ENCODE results near the gene ADAT3. TPM values are rescaled to one million over a fixed set of nuclear protein-coding genes. Genes with fewer than 3 reads are reported as not detected.
"Not testable (repeated sequence)": the region's sequence is repeated elsewhere in the genome, so short reads cannot be mapped to it uniquely, and the experiment has no call there.

Gene ADAT3
- total RNA-seq, 1 donor from 2014 or later, result 6.1 TPM

DNA sequence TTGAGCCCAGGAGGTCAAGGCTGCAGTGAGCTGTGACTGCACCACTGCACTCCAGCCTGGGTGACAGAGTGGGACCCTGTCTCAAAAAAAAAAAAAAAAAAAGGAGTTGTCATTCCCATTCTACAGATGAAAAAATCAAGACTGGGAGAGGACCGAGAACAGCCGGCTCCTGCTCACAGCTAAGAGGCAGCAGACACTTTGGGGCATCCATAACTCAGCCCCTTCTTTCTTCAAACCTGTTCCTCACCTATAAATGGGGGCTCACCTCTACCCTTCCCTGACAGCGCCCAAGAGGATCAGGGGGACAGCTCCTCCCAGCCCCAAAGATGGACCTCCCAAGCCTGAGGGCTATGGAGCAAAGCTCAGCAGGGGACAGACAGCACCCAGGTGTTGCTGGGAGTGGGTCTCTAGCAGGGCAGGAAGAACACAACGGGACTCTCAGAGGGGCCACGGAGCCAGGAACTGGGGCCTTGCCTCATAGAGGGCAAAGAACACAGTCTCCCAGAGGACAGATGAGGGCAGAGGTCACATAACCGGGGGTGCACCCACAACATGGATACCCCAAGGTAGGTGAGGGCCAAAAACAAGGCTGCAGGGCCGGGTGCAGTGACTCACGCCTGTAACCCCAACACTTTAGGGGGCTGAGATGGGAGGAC lies 38.4 kb upstream of the ADAT3 start:
- DNase-seq (ENCODE audit: low spot score), result no peak

DNA sequence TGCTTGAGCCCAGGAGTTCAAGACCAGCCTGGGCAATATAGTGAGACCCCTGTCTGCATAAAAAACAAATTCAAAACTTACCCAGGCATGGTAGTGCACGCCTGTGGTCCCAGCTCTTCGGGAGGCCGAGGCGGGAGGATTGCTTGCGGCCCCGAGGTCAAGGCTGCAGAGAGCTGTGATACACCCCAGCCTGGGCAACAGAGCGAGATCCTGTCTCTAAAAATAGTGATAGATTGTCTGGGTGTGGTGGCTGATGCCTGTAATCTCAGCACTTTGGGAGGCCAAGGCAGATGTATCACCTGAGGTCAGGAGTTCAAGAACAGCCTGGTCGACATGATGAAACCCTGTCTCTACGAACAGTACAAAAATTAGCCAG lies 37.9 kb upstream of the ADAT3 start:
- DNase-seq (ENCODE audit: low spot score), result no peak

DNA sequence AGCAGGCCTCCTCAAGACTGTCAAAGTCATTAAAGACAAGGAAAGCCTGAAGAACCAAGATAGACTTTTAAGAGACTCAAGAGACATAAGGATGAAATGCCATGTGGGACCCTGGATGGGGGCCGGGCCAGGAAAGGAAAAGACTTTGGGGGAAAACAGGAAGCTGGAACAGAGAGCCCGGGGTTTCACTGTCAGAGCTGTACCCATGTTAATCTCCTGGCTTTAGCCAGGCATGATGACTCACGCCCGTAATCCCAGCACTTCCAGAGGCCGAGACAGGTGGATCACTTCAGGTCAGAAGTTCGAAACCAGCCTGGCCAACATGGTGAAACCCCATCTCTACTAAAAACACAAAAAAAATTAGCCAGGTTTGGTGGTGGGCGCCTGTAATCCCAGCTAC lies 36.2 kb upstream of the ADAT3 start:
- DNase-seq (ENCODE audit: low spot score), result no peak

DNA sequence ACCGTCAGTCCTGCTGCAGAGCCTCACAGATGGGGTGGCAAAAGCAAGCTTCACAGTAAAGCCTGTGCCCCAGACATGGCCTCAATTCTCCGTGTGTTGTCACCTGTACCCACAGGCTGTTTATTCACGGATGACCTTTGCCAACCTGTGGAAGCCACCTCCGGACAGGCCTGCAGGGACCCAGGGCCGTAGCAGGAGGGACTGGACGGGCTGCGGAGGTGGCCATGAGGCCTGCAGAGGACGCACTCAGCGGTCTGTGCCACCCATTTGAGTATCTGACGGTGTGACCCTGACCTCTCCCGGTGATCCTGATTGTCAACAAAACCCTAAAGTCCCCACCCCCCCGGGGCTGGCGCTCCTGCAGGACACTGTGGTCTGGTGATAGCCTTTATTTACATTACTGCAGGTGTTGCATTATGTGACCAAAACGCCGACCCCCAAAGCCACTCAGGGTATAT lies 34.0 kb upstream of the ADAT3 start:
- DNase-seq (ENCODE audit: low spot score), result no peak

DNA sequence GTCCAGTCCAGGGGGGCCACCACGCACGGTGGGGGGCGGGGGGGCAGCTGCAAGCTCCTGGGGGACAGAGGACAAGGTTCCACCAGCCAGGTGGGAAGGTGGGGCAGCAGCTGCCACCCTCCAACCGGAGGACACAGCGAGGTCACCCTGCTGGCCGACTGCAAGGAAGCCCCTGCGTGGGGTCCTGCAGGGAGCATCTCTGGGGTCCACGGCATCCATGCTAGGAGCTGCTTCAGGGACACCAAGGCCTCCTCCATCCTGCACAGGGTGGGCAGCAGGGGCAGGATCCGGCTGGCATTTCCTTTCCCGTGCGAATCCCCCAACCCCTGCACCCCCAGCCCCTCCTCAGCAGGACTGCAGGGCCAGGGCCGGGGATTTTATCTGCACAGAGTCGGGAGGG lies 33.6 kb upstream of the ADAT3 start:
- no peak for DNase-seq (ENCODE audit: low spot score)

DNA sequence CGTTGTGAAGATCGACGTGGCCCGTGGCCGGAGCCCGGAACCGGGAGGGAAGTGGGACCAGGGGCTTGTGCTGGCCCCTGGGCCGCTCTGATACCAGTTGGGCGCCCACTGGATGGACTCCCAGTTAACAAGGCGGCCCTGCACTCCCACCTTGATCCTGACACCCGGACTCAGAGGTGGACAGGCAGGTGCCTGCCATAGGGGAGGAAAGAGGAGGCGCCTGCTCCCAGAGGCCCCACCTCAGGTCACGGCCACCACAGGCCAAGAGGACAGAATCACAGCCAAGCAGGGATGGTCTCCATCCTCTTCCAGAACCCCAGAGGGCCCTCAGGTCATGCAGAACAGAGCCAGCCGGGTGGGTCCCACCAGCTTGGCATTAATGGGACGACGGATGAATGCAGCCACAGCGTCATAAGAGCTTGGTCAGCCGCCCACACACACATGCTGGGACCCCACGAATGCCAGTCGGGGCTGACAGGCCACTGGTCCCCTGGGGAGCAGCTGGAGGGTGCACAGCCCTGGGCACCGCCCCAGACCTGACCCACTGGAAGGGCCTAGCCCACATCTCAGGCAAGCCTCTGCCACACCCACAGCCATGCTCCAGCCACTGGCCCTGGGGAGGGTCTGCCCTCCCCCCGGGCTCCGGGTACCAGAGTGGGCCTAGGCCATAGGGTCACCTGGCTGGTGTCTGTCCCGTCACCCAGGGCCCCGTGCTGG lies 32.2 kb upstream of the ADAT3 start:
- no peak for DNase-seq (ENCODE audit: low spot score)

DNA sequence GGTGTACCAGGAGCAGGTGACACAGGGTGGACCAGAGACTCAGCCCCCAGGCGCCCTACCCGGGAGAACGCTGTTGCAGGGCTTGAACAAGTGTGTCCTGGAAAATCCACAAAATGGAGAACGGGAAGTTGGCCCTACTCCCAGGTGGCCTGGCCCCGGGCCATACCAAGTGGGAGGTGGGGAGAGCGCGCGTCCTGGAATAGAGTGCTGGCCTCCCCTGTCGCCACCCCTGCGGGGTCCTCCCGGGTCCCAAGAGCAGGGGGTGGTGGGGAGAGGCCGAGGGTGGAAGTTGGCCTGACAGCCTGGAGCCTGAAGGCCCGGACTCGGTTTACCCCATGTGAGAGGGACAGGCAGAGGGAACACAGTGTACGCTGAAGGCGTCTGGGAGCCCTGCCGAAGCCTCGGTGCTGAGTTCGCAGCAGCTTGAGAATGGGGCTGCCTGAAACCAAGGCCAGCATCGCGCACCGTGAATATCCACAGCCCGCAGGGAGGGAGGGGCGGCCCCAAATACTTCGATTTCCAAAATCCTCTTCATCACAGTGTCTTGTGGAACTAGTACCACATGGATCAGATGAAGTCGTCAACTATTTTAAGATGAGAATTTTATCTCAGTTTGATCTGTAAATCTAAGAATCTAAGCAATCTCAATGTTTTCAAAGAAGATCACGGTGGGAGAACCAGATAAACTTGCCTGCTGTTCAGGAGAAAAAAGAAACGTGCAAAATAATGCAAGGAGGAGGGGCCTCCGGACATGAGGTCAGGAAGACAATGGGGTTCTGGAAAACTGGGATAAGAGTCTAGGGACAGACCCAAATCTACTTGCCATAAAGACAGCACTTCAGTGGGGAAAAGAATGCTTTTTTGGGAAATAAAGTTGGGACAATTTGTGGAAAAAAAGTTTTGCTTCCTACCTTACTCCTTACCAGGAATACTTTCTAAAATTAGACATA lies 31.4 kb upstream of the ADAT3 start:
- DNase-seq (ENCODE audit: low spot score), result no peak

DNA sequence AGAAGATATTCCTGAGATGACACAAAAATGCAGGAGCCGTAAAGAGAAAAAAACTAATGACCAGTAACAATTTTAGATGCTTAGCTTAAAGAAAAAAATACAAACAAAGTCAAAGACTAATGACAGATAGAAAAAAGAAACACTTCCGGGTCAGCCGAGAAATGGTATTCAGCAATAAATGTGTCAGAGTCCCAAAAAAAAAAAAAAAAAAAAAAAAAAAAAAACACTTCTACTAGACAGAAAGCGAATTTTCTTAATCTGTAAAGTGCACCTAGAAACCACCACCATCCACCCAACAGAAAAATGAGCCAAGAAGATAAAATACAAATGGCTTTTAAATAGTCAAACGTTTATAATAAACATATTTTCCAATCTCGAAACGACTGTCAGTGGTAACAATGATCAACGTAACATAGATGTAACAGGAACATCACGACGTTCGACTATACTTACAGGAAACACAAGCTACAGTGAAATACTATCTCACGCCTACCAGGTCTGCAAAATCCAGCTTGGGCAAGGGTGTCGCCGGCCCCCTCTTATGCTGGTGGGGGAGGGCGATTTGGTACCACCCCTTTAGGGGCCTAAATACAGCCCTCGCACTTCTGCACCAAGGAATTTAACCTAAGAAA lies 30.5 kb upstream of the ADAT3 start:
- DNase-seq (ENCODE audit: low spot score), result no peak

DNA sequence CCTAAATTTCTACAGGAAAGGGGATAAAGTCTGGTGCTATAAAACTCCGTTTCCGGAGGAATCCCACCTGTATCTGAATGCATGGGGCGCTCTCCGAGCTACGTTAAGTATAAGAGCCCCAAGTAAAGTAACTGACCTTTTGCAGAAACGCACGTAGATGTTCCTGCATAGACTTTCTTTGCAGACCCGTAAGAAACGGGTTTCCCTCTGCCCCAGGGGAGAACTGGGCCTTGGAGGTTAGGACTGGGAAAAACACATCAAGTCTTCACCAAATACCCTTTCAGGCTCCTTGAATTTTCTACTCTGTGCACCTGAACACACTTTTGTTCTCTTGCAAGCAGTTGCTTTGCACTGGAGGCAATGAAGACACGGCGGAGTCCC lies 29.9 kb upstream of the ADAT3 start:
- DNase-seq (ENCODE audit: low spot score), result not testable (repeated sequence)

DNA sequence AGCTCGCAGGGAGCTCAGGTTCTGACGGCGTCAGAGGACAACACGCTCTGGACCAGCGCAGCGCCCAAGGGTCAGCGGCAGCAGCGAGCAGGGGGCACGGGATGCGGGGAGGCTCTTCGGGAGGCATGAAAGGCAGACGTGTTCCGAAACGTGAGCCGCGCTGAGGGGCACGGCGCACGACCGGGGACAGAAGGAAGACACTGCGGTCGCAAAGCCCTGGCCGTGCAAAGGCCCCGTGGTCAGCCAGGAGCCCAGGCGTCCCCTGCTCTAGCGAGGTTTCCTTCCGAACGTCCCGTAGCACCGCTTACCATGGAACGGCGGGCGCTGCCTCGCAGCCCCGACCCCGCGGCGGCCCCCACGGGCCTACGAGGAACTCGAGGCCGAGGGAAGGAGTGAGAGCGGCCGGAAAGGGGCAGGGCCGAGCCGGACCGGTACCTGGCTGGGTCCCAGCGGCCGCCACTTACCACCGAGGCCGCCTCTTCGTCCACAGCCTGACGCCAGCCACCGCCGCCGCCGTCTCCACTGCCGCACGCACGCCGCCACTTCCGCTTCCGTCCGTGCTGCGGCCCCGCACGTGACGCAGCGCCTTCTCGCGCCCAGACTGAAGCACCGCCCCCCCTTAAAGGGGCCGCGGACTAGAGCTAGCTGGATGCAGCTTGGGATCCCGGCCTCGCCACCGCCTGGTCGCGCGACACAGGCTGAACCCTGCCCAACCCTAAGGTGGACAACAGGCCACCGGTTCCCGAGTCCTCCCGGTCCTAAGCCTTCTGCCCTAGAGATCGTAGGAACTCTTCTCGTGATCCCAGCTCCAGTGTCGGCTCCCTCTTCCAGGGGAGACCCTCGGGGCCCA lies 29.3 kb upstream of the ADAT3 start:
- peak; percentile 99 for DNase-seq (ENCODE audit: low spot score)

DNA sequence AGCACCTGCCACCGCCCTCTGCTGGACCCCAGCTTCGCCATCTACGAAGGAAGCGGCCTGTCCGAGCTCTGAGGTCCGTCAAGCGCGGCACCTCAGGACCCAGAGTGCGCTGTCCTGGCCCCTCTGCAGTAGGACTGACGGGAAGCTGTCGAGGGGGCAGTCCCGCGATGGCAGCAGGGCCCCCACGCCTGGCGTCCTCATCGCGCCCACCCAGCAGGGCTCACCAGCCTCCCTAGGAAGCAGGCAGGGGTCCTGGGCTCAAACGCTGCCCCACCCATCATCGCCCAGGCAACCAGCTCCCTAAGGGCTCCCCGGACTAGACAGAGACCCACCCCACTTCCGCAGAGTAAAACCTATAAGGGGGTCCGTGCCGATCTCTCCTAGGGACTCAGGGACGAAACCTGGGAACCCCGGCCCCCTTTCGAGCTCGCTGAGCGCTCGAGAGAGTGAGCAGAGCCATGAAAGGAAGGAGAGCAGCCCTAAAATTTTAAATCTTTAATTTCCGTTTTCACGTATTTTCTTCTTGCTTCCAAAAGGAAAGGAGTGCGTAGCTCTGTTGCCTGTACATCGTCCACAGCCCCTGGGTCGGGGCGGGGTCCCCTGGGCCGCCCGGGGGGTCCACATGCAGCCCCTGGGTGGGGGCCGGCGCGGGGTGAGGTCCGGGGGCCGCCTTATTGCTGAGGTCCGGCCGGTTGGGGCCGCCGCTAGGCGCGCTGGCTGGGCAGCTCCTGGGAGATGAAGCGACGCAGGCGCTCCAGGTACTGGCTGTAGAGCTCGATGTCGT lies 28.5 kb upstream of the ADAT3 start:
- DNase-seq (ENCODE audit: low spot score), result not testable (repeated sequence)

DNA sequence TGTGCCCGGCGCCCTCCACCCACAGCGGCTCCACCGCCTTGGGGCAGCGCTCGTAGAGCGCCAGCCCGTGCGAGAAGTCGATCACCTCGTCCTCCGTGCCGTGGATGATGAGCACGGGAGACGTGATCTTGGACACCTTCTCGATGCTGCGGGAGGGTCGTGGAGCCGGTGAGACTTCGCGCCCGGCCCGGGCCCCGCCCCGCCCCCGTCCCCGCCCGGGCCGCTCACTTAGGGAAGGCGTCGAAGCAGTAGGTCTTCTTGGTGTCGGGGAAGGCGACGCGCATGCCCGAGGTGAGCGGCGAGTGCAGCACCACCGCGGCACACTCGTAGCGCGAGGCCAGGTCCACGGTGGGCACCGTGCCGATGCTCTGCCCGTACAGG lies 27.9 kb upstream of the ADAT3 start:
- not testable (repeated sequence) for DNase-seq (ENCODE audit: low spot score)

DNA sequence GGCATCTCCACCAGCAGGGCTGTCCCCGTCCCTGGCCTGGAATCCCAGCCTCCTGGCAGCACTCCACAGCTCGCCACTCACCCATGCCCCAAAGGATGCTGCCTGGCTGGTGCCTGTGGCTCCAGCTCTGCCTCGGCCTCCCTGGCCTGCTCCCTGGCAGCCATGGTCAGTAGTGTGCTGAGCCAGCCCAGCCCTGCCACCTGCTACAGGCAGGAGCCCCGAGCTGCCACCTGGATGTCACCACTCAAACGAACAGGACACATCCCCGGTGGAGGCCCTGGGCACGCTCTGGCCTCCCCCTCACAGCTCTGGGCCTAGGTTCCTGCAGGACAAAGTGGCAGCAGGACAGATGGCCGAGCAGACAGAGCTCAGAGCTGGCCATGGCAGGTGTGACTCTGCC lies 26.6 kb upstream of the ADAT3 start:
- not testable (repeated sequence) for DNase-seq (ENCODE audit: low spot score)

DNA sequence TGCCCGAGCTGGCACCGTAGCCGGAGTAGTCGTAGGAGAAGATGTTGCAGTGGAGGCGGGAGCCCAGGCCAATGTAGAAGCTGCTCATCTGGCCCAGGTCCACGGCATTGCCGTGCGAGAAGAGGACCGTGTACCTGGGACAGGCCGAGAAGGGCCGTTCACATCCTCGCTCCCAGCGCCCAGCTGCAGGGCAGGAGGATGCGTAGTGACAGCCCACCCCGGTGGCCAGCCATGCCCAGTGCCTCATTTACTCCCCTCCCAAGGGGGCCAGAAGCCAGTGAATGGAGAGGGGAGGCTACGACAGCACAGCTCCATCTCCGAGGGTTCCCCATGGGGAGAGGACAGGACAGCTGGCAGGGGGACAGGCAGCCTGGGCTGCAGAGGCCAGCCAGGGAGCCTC lies 25.2 kb upstream of the ADAT3 start:
- DNase-seq (ENCODE audit: low spot score), result not testable (repeated sequence)

DNA sequence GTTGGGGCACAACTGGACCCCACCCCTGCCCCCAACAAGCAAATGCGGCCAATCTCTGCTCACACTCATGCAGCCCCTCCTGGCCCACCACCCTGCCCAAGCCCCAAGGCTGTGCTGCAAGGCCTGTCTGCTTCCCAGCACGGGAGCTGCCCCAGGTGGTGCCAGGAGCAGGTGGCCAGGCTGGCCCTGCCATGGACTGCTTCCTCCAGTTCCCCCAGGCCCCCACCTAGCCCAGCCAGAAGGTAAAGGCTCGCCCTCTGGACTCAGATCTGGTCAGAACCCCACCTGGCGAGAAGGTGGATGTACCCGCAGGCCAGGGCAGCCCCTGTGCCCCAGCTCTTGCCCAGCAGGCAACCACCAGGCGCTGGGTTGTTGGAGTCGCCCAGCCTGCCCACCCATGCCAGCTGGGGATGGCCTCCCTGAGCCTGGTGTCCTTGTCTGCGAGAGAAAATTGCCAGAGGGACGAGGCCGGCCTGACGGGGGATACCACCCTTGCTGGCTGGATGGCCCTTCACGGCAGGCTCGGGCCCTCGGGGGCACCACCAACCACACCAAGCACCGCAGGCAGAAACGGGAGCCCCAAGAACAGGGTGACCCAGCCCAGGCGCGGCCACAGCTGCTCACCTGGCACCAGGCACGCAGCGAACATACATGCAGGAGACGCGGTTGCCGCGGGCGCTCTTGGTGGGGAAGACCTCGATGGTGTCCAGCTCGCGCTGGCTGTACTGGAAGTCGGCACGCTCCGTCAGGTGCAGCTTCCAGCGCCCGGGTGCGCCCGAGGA lies 24.4 kb upstream of the ADAT3 start:
- DNase-seq (ENCODE audit: low spot score), result peak; percentile 85

DNA sequence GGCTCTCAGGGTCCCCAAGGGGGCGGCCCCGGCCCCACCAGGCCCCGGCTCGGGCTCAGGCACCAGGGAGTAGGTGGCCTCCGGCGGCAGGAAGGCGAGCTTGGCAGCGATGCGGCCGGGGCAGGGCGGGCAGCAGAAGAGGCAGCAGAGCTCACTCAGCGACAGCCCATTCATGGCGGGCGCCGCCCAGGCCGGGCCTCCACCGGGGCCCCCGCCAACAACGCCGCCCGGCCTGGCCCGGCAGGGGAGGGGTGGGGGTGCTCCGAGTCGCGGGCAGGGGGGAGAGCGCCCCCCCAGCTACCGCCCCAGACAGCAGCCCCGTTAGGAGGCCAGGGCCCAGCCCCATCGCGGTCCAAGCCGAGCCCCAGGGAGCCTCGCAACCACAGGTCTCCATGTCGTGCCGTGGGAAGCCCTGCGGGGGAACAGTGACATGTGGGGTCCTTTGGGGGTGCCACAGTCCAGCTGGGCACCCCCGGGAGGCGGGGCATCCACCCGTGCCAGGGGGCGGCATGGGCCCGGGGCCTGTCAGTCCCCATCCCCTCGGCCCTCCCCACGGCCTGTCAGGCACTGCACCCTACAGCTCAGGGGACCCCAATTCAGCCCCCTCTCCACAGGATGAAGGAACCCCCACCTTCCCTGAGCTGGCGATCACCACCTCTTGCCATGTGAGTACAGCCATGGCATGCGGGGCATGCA lies 23.7 kb upstream of the ADAT3 start:
- peak; percentile 85 for DNase-seq (ENCODE audit: low spot score)

DNA sequence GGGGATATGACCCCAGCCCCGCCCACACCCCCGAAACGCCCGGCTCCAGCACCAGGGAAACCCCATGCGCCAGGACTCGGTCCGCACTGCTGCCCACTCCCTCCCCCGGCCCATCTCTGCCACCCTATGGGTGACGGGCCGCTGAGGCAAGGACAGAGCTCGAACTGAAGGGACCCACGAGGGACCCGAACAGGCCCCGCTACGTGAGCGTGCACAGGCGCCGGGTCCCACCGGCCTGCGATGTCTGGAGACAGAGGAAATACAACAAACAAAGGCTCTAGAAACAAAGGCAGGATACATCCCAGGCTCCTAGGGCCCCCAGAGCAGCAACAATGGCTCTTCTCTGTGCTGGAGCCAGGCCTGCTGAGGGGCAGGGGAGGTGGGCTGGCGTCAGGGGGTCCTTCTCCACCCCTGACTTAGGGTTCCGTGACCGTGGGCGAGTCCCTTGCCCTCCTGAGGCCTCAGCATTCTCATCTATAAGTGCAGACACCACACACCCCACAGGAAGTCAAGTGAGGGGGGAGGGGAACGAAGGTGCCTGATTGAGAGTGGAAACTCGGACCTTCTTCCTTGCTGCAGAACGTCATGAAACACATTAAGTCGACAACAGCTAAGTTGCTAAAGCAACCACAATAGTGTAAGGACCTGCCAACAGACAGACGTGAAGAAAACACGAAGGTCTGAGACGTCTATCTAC lies 23.0 kb upstream of the ADAT3 start:
- no peak for DNase-seq (ENCODE audit: low spot score)

All from mesenteric fat pad (tissue), 1 donor.